NCI-H526 (cell line): Measurements from ENCODE around the gene GDPD3.

Experiments
- DNase-seq, 2 experiments: peaks; one replicate each; lab custom pipeline; 2025; lab: John Stamatoyannopoulos, UW

GDPD3 gene

GRCh38 chr16:30054959-30055553 is 58.3 kb downstream of the GDPD3 start:
- peak in 1 of 2 experiments; percentile 79 for DNase-seq
